ENCODE results near the gene FLOT1. TPM values are rescaled to one million over a fixed set of nuclear protein-coding genes. Genes with fewer than 3 reads are reported as not detected.

The FLOT1 gene
- total and polyA plus RNA-seq, 2 donors from 2014 or later: 227 to 317 TPM

- Histone ChIP-seq H3K9ac (ENCODE audit: low read length in 3 of 3) (peak overlapping the region; percentile 75 to 90 (median 89)), H3K9me3 (ENCODE audit: control insufficient read depth in 2 of 3, insufficient read depth in 1 of 3, low read length in 3 of 3) (no peaks in the 10 kb centered on the region), H3K4me3 (ENCODE audit: low read length in 3 of 3) (peak overlapping the region; percentile 81 to 91 (median 82)), H3K4me1 (ENCODE audit: control insufficient read depth in 2 of 3, insufficient read depth in 2 of 3, low read depth in 1 of 3, low read length in 3 of 3) (peaks cover 0 to 31% (median 22%) of the 10 kb centered on the region in 3 donors), H3K27me3 (ENCODE audit: control insufficient read depth, insufficient read depth, low read length) (no peaks in the 10 kb centered on the region), H3K36me3 (ENCODE audit: control insufficient read depth in 2 of 3, insufficient read depth in 3 of 3, low read length in 3 of 3) (peaks cover 15 to 22% (median 16%) of the 10 kb centered on the region in 3 donors), H3K27ac (ENCODE audit: low read depth in 2 of 2, low read length in 2 of 2) (peak overlapping the region; percentile 92 to 98)
- no peak for TF ChIP-seq CTCF (IDR thresholded peaks at IDR 0.05; ENCODE audit: borderline replicate concordance, extremely low read depth, insufficient read depth)
- FAIRE-seq (no peak), DNase-seq (peak in 1 of 5 donors; percentile 50)
- intact Hi-C loops (cut with DNase I): no loop called here
These were observed 1.3 kb downstream of the FLOT1 start for GRCh38 chr6:30741063-30741779.

GRCh38 chr6:30740540-30740870 lies 2.0 kb downstream of the FLOT1 start:
- Histone ChIP-seq H3K4me1 (ENCODE audit: control insufficient read depth in 2 of 3, insufficient read depth in 2 of 3, low read depth in 1 of 3, low read length in 3 of 3) (peaks cover 0 to 31% (median 22%) of the 10 kb centered on the region in 3 donors), H3K27me3 (ENCODE audit: control insufficient read depth, insufficient read depth, low read length) (no peaks in the 10 kb centered on the region), H3K36me3 (ENCODE audit: control insufficient read depth in 2 of 3, insufficient read depth in 3 of 3, low read length in 3 of 3) (peaks cover 16 to 29% (median 21%) of the 10 kb centered on the region in 3 donors), H3K9me3 (ENCODE audit: control insufficient read depth in 2 of 3, insufficient read depth in 1 of 3, low read length in 3 of 3) (no peaks in the 10 kb centered on the region), H3K9ac (ENCODE audit: low read length in 3 of 3) (no peak overlapping the region), H3K27ac (ENCODE audit: low read depth in 2 of 2, low read length in 2 of 2) (no peak overlapping the region), H3K4me3 (ENCODE audit: low read length in 3 of 3) (no peak overlapping the region)
- TF ChIP-seq CTCF (IDR thresholded peaks at IDR 0.05; ENCODE audit: borderline replicate concordance, extremely low read depth, insufficient read depth): no peak
- no peak for DNase-seq
- no peak for FAIRE-seq
- intact Hi-C loops (cut with DNase I): no loop called here

- no peak for TF ChIP-seq CTCF (IDR thresholded peaks at IDR 0.05; ENCODE audit: borderline replicate concordance, extremely low read depth, insufficient read depth)
- intact Hi-C loops (cut with DNase I): loop anchor here (10.0 kb wide), 1 partner anchor 146 kb away; the partner anchor contains the start of gene DDR1
- H3K4me3 ChIP-seq (ENCODE audit: low read length in 3 of 3): no peak overlapping the region
- no peak overlapping the region for H3K27ac ChIP-seq (ENCODE audit: low read depth in 2 of 2, low read length in 2 of 2)
- no peaks in the 10 kb centered on the region for H3K27me3 ChIP-seq (ENCODE audit: control insufficient read depth, insufficient read depth, low read length)
- DNase-seq (no peak), FAIRE-seq (no peak)
- H3K9ac ChIP-seq (ENCODE audit: low read length in 3 of 3): no peak overlapping the region
- peaks cover 0 to 29% (median 22%) of the 10 kb centered on the region in 3 donors for H3K4me1 ChIP-seq (ENCODE audit: control insufficient read depth in 2 of 3, insufficient read depth in 2 of 3, low read depth in 1 of 3, low read length in 3 of 3)
- peaks cover 16 to 37% (median 23%) of the 10 kb centered on the region in 3 donors for H3K36me3 ChIP-seq (ENCODE audit: control insufficient read depth in 2 of 3, insufficient read depth in 3 of 3, low read length in 3 of 3)
- no peaks in the 10 kb centered on the region for H3K9me3 ChIP-seq (ENCODE audit: control insufficient read depth in 2 of 3, insufficient read depth in 1 of 3, low read length in 3 of 3)
These were observed 4.0 kb downstream of the FLOT1 start for GRCh38 chr6:30738532-30738931.

Data from kidney (tissue), 14 donors.